Ishikawa (cell line): ENCODE measurements around the gene MRPL54.

Experiments used
- CEBPB ChIP-seq: IDR thresholded peaks from 2 replicates; pipeline ENCODE4 v1.6.1; 2012
- CREB1 ChIP-seq: IDR thresholded peaks from 2 replicates; pipeline ENCODE4 v1.6.1; 2012; ENCODE audit warnings: low read depth
- EGR1 ChIP-seq: IDR thresholded peaks from 2 replicates; pipeline ENCODE4 v1.6.1; 2012
- EP300 ChIP-seq: IDR thresholded peaks from 2 replicates; pipeline ENCODE4 v1.6.1; 2012; ENCODE audit warnings: borderline replicate concordance
- FOXM1 ChIP-seq: IDR thresholded peaks from 2 replicates; pipeline ENCODE4 v1.6.1; 2012; ENCODE audit warnings: low read depth, borderline replicate concordance
- MAX ChIP-seq: IDR thresholded peaks from 2 replicates; pipeline ENCODE4 v1.6.1; 2012
- NFIC ChIP-seq: IDR thresholded peaks from 2 replicates; pipeline ENCODE4 v1.6.1; 2012
- RAD21 ChIP-seq: IDR thresholded peaks from 2 replicates; pipeline ENCODE4 v1.6.1; 2012; ENCODE audit warnings: low read depth
- REST ChIP-seq: IDR thresholded peaks from 2 replicates; pipeline ENCODE4 v1.6.1; 2012; ENCODE audit warnings: low read depth, mild to moderate bottlenecking
- TAF1 ChIP-seq: IDR thresholded peaks from 2 replicates; pipeline ENCODE4 v1.6.1; 2012; ENCODE audit warnings: low read depth, mild to moderate bottlenecking
- TCF12 ChIP-seq: IDR thresholded peaks from 2 replicates; pipeline ENCODE4 v1.6.1; 2012; ENCODE audit warnings: low read depth
- TEAD4 ChIP-seq: IDR thresholded peaks from 2 replicates; pipeline ENCODE4 v1.6.1; 2012
- USF1 ChIP-seq: IDR thresholded peaks from 2 replicates; pipeline ENCODE4 v1.6.1; 2012
- YY1 ChIP-seq: IDR thresholded peaks from 2 replicates; pipeline ENCODE4 v1.6.1; 2012; ENCODE audit warnings: low read depth
- ZBTB7A ChIP-seq: IDR thresholded peaks from 2 replicates; pipeline ENCODE4 v1.6.1; 2012; ENCODE audit warnings: low read depth

MRPL54 gene

GRCh38 chr19:3732108-3732507 is 30.4 kb upstream of the MRPL54 start:
- TF ChIP-seq EP300 (no peak), NFIC (no peak), EGR1 (no peak), YY1 (no peak), CREB1 (no peak), TAF1 (no peak), FOXM1 (no peak), RAD21 (no peak), CEBPB (no peak)

- no peak for TF ChIP-seq REST
- no peak for TF ChIP-seq YY1
- TF ChIP-seq CEBPB, result no peak
- TF ChIP-seq NFIC, result no peak
- TF ChIP-seq USF1, result no peak
- TF ChIP-seq FOXM1, result no peak
- no peak for TF ChIP-seq RAD21
- no peak for TF ChIP-seq EP300
- TF ChIP-seq TAF1, result no peak
- no peak for TF ChIP-seq EGR1
- no peak for TF ChIP-seq ZBTB7A
- TF ChIP-seq TCF12, result no peak
- TF ChIP-seq MAX, result no peak
- no peak for TF ChIP-seq CREB1
- no peak for TF ChIP-seq TEAD4
Measured at GRCh38 chr19:3733549-3734309, 28.8 kb upstream of the MRPL54 start.

- TF ChIP-seq REST, result no peak
- no peak for TF ChIP-seq CEBPB
- TF ChIP-seq TAF1, result no peak
- no peak for TF ChIP-seq FOXM1
- TF ChIP-seq YY1, result no peak
- TF ChIP-seq TCF12, result no peak
- no peak for TF ChIP-seq EP300
- no peak for TF ChIP-seq NFIC
- no peak for TF ChIP-seq ZBTB7A
- TF ChIP-seq MAX, result no peak
- TF ChIP-seq CREB1, result no peak
- TF ChIP-seq RAD21, result no peak
- no peak for TF ChIP-seq EGR1
- TF ChIP-seq USF1, result no peak
- no peak for TF ChIP-seq TEAD4
Measured at GRCh38 chr19:3734310-3734600, 28.2 kb upstream of the MRPL54 start.

GRCh38 chr19:3736106-3736724 is 26.3 kb upstream of the MRPL54 start:
- no peak for TF ChIP-seq EP300
- no peak for TF ChIP-seq ZBTB7A
- TF ChIP-seq MAX, result no peak
- TF ChIP-seq NFIC, result no peak
- TF ChIP-seq TAF1, result no peak
- TF ChIP-seq CEBPB, result no peak
- TF ChIP-seq RAD21, result no peak
- no peak for TF ChIP-seq TEAD4
- no peak for TF ChIP-seq EGR1
- TF ChIP-seq FOXM1, result no peak
- TF ChIP-seq REST, result no peak
- TF ChIP-seq CREB1, result no peak
- no peak for TF ChIP-seq TCF12
- TF ChIP-seq USF1, result no peak
- no peak for TF ChIP-seq YY1
